ENCODE data around the gene SPSB3.

GRCh38 chr16:1746693-1747195 lies 35.6 kb downstream of the SPSB3 start:
- TF ChIP-seq CTCF (IDR thresholded peaks at IDR 0.05; ENCODE audit: low read depth, low read length, poor library complexity, severe bottlenecking) (no peak), EZH2phosphoT487 (IDR thresholded peaks at IDR 0.05; ENCODE audit: borderline replicate concordance, low read length) (no peak)

All from DOHH2 (cell line).